ENCODE measurements around the gene DGKI.

- TF ChIP-seq CTCF (conservative IDR thresholded peaks at IDR 0.05; ENCODE audit: low read depth, low read length) (no peak), MXI1 (IDR thresholded peaks at IDR 0.05; ENCODE audit: borderline replicate concordance, low read depth, low read length) (no peak), BHLHE40 (IDR thresholded peaks at IDR 0.05; ENCODE audit: low read depth, low read length) (no peak), POLR2A (IDR thresholded peaks at IDR 0.05; ENCODE audit: low read depth, low read length) (no peak), MAZ (IDR thresholded peaks at IDR 0.05; ENCODE audit: borderline replicate concordance, low read depth, low read length) (no peak), RAD21 (IDR thresholded peaks at IDR 0.05; ENCODE audit: low read length) (no peak), MAFK (IDR thresholded peaks at IDR 0.05; ENCODE audit: low read depth, low read length) (no peak), ELK1 (IDR thresholded peaks at IDR 0.05; ENCODE audit: borderline replicate concordance, low read depth, low read length) (no peak), RCOR1 (IDR thresholded peaks at IDR 0.05; ENCODE audit: insufficient replicate concordance, low read length) (no peak), CEBPB (IDR thresholded peaks at IDR 0.05; ENCODE audit: low read depth, low read length) (no peak), NFE2L2 (IDR thresholded peaks at IDR 0.05; ENCODE audit: low read depth, low read length) (no peak)
- TF ChIP-seq, protein P1, sequence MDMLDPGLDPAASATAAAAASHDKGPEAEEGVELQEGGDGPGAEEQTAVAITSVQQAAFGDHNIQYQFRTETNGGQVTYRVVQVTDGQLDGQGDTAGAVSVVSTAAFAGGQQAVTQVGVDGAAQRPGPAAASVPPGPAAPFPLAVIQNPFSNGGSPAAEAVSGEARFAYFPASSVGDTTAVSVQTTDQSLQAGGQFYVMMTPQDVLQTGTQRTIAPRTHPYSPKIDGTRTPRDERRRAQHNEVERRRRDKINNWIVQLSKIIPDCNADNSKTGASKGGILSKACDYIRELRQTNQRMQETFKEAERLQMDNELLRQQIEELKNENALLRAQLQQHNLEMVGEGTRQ (IDR thresholded peaks at IDR 0.05; ENCODE audit: low read depth, low read length): no peak
Measured at GRCh38 chr7:137363683-137364082, 483.1 kb downstream of the DGKI start.
